Measurements from ENCODE around the gene RPL28.

- TF ChIP-seq SP1 (IDR thresholded peaks at IDR 0.05): no peak
- no peak for TF ChIP-seq FOXM1 (IDR thresholded peaks at IDR 0.05; ENCODE audit: borderline replicate concordance)
- no peak for TF ChIP-seq ARNT (IDR thresholded peaks at IDR 0.05)
- no peak for TF ChIP-seq TARDBP (IDR thresholded peaks at IDR 0.05)
- TF ChIP-seq PKNOX1 (IDR thresholded peaks at IDR 0.05): no peak
- TF ChIP-seq ELF4 (IDR thresholded peaks at IDR 0.05): no peak
- TF ChIP-seq SUZ12 (IDR thresholded peaks at IDR 0.05): no peak
- TF ChIP-seq BHLHE40 (IDR thresholded peaks at IDR 0.05; ENCODE audit: borderline replicate concordance): no peak
- TF ChIP-seq NFRKB (IDR thresholded peaks at IDR 0.05): no peak
- TF ChIP-seq FOXA1 (IDR thresholded peaks at IDR 0.05): no peak
- no peak; the same call in 1 of the 2 replicates for TF ChIP-seq L3MBTL2 (conservative IDR thresholded peaks at IDR 0.05)
Measured at GRCh38 chr19:55340784-55341147, 45.0 kb upstream of the RPL28 start.

Measured in HEK293T (cell line).